Endothelial cell of umbilical vein (primary cell): ENCODE data around the gene CAPG. TPM values are rescaled to one million over a fixed set of nuclear protein-coding genes. Genes with fewer than 3 reads are reported as not detected.

Experiments used
- BruUV-seq: library from RNA; stranded (reverse); fragments of 400-500 nt; replicated peaks from 2 replicates; lab custom pipeline; 2021; lab: Mats Ljungman, UMichigan
- CTCF ChIA-PET: fragments of 300-600, 350-600 bp; sonication (Branson Sonifier 250); formaldehyde crosslinking; loops from one replicate; lab custom pipeline; 2021; ENCODE audit warnings: antibody characterized with exemption, inconsistent platforms; lab: Charles Lee
- POLR2A ChIA-PET: fragments of 300-600, 350-600 bp; sonication (Branson Sonifier 250); formaldehyde crosslinking; loops from one replicate; lab custom pipeline; 2021; ENCODE audit warnings: antibody characterized with exemption, inconsistent platforms; lab: Charles Lee
- DNase-seq: peaks from one replicate; pipeline ENCODE4 v3.0.0-alpha.2; 2011; ENCODE audit warnings: low read depth, low spot score
- FAIRE-seq: peaks from 2 replicates; lab custom pipeline; 2011; peaks lifted over from hg19 to GRCh38; lab: Jason Lieb, UNC
- H2AFZ ChIP-seq: 2 replicates; pipeline ENCODE4 v1.6.0; 2012; ENCODE audit warnings: low read depth, low read length, control low read depth, inconsistent platforms
- H3K27ac ChIP-seq: 2 replicates; pipeline ENCODE4 v1.5.1; 2011; ENCODE audit warnings: low read depth, mild to moderate bottlenecking, control low read depth, low read length, moderate library complexity; ENCODE audit not compliant: insufficient read depth
- H3K27me3 ChIP-seq, 2 experiments: 2 replicates each; pipeline versions ENCODE4 v1.6.0 to v1.6.1; 2011; ENCODE audit warnings: low read length in 2 of 2, mixed read lengths in 1 of 2; ENCODE audit not compliant: control insufficient read depth in 2 of 2, insufficient read depth in 2 of 2
- H3K36me3 ChIP-seq, 2 experiments: 2 replicates in 1 of 2; 3 replicates in 1 of 2; pipeline ENCODE4 v1.5.1; 2011; ENCODE audit warnings: low read length in 2 of 2, mild to moderate bottlenecking in 1 of 2, moderate library complexity in 1 of 2; ENCODE audit not compliant: control insufficient read depth in 2 of 2, insufficient read depth in 2 of 2; ENCODE audit errors: extremely low read depth in 1 of 2
- H3K4me1 ChIP-seq: 3 replicates; pipeline ENCODE4 v1.5.1; 2011; ENCODE audit warnings: mild to moderate bottlenecking, low read length; ENCODE audit not compliant: control insufficient read depth, insufficient read depth; ENCODE audit errors: extremely low read depth
- H3K4me2 ChIP-seq: 2 replicates; pipeline ENCODE4 v1.6.1; 2011; ENCODE audit warnings: low read length, control low read depth, mixed read lengths; ENCODE audit not compliant: insufficient read depth
- H3K4me3 ChIP-seq, 3 experiments: fragments of 200-600 bp in 1 of 3; sonication (generic), shearing (Covaris generic) in 1 of 3; replicated peaks in 1 of 3; 2 replicates each; pipeline ENCODE4 v1.5.1; 2011 to 2016; ENCODE audit warnings: control low read depth in 3 of 3, low read length in 3 of 3, mild to moderate bottlenecking in 2 of 3, inconsistent platforms in 1 of 3, low read depth in 1 of 3, moderate library complexity in 1 of 3; ENCODE audit not compliant: insufficient read depth in 1 of 3
- H3K79me2 ChIP-seq: 2 replicates; pipeline ENCODE4 v1.6.0; 2012; ENCODE audit warnings: low read length, inconsistent platforms; ENCODE audit not compliant: control insufficient read depth, insufficient read depth
- H3K9ac ChIP-seq: replicated peaks from 2 replicates; pipeline ENCODE3; 2011; ENCODE audit warnings: low read length, control low read depth; ENCODE audit not compliant: insufficient read depth; ENCODE audit errors: extremely low read depth
- H3K9me1 ChIP-seq: replicated peaks from 3 replicates; pipeline ENCODE4 v1.6.0; 2011; ENCODE audit warnings: mild to moderate bottlenecking, low read length; ENCODE audit not compliant: control insufficient read depth, insufficient read depth; ENCODE audit errors: extremely low read depth
- H3K9me3 ChIP-seq: replicated peaks from 2 replicates; pipeline ENCODE4 v1.5.1; 2012; ENCODE audit warnings: low read length, inconsistent platforms; ENCODE audit not compliant: control insufficient read depth, insufficient read depth
- H4K20me1 ChIP-seq: replicated peaks from 2 replicates; pipeline ENCODE3; 2011; ENCODE audit warnings: mild to moderate bottlenecking, low read length; ENCODE audit not compliant: control insufficient read depth, insufficient read depth; ENCODE audit errors: extremely low read depth
- EZH2 ChIP-seq: IDR thresholded peaks from 2 replicates; pipeline ENCODE4 v1.6.1; 2012; ENCODE audit warnings: borderline replicate concordance, low read depth, mild to moderate bottlenecking, moderate library complexity, low read length, inconsistent platforms; ENCODE audit not compliant: severe bottlenecking
- FOS ChIP-seq: IDR thresholded peaks from 2 replicates; pipeline ENCODE4 v1.6.1; 2011; ENCODE audit warnings: mild to moderate bottlenecking, low read length, moderate library complexity, borderline replicate concordance; ENCODE audit not compliant: insufficient read depth
- GATA2 ChIP-seq: IDR thresholded peaks from 2 replicates; pipeline ENCODE4 v1.7.0; 2011; ENCODE audit warnings: low read depth, mild to moderate bottlenecking, moderate library complexity, mixed read lengths, low read length; ENCODE audit not compliant: insufficient read length, insufficient read depth
- JUN ChIP-seq: IDR thresholded peaks from 2 replicates; pipeline ENCODE4 v1.6.1; 2011; ENCODE audit warnings: borderline replicate concordance, low read depth; ENCODE audit not compliant: insufficient read length, insufficient read depth
- MYC ChIP-seq: IDR thresholded peaks from one replicate; pipeline ENCODE4 v1.6.1; 2011; ENCODE audit warnings: mild to moderate bottlenecking, low read depth, low read length
- POLR2A ChIP-seq: IDR thresholded peaks from 2 replicates; pipeline ENCODE4 v1.6.1; 2012; ENCODE audit warnings: low read depth, mild to moderate bottlenecking, control low read depth, low read length
- POLR2AphosphoS5 ChIP-seq: IDR thresholded peaks from 2 replicates; pipeline ENCODE4 v1.6.1; 2012; ENCODE audit warnings: low read depth, mild to moderate bottlenecking, control low read depth, low read length, moderate library complexity; ENCODE audit not compliant: insufficient read depth
- dilution Hi-C: fragments of 300-500 bp; cut with MboI; formaldehyde crosslinking; loops from one replicate; pipeline ENCODE4 v1.15.0; 2019; ENCODE audit warnings: low sequenced_read_pairs; ENCODE audit not compliant: extremely low pct_ligation_motif_present
- intact Hi-C: fragments of 100-400 bp; cut with micrococcal nuclease; formaldehyde crosslinking; loops from one replicate; pipeline ENCODE4 v1.10.0; 2022
- polyA plus RNA-seq, 4 experiments: library from polyadenylated mRNA; depleted of rRNA in 3 of 4; stranded (reverse) in 3 of 4; unstranded in 1 of 4; fragments of >200 nt; gene quantifications; 2 replicates each; pipeline versions ENCODE4 v1.2.1 to v1.2.3, GENCODE V29; 2011 to 2012; ENCODE audit warnings: missing spikeins in 1 of 4
- total RNA-seq: library from RNA; stranded (reverse); gene quantifications from 2 replicates; pipeline ENCODE4 v1.2.3, GENCODE V29; 2021
- TF ChIP-seq, protein P1 (sequence below), 2 donors: IDR thresholded peaks; 1 replicate in 1 of 2; 2 replicates in 1 of 2; pipeline ENCODE4 v1.5.1; 2011; ENCODE audit warnings: low read length in 2 of 2, mild to moderate bottlenecking in 2 of 2, moderate library complexity in 2 of 2, control low read depth in 1 of 2, inconsistent platforms in 1 of 2, low read depth in 1 of 2; ENCODE audit not compliant: insufficient read depth in 1 of 2; ENCODE audit errors: extremely low read depth in 1 of 2
- TF ChIP-seq, protein P2 (sequence below): IDR thresholded peaks from 2 replicates; pipeline ENCODE4 v1.6.1; 2011; ENCODE audit not compliant: insufficient read depth, insufficient read length

The CAPG gene
- total and polyA plus RNA-seq, 2 donors (not counting 3 experiments of a cell fraction or from before 2014, with no cell fraction given), result 107 to 115 TPM

DNA sequence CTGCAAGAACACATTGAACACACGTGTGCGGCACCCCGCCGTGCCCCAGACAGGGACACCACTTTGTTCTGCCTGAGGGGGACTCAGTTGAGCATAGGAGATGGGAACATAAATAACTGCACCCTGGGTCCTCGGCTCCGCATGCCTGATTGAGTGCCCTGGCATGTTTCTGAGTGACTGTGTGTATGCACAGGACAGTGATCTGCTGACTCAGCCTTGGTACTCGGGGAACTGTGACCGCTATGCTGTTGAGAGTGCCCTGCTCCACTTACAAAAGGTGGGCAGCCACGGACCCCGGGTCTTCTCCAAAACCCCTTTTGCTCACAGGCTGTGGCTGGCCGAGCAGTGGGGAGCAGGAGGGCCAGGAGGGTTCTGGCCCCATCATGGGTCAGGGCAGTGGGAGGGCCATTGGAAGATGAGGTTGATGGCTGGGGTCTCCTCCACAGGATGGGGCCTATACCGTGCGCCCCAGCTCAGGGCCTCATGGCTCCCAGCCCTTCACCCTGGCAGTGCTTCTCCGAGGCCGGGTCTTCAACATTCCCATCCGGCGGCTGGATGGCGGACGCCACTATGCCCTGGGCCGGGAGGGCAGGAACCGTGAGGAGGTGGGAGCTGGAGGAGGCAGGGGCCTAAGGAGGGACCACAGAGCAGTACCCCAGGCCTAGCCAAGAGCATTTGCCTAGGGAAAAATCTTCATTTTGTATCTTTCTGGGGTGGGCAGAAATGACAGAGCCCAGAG, 25.2 kb upstream of the CAPG start:
- no TSS peak for BruUV-seq
- intact Hi-C loops, result no loop called here
- dilution Hi-C loops, result no loop called here

More for the DNA sequence above, 25.2 kb upstream of the CAPG start:
- Histone ChIP-seq H4K20me1 (no peaks in the 10 kb centered on the region), H2AFZ (no peak overlapping the region), H3K4me1 (peaks cover 17% of the 10 kb centered on the region), H3K9ac (no peak overlapping the region), H3K9me3 (no peaks in the 10 kb centered on the region), H3K9me1 (no peaks in the 10 kb centered on the region), H3K27ac (no peak overlapping the region), H3K27me3 (no peaks in the 10 kb centered on the region), H3K4me2 (no peak overlapping the region), H3K4me3 (no peak overlapping the region), H3K36me3 (no peaks in the 10 kb centered on the region), H3K79me2 (no peaks in the 10 kb centered on the region)
- TF ChIP-seq FOS, result no peak
- TF ChIP-seq, protein P1, sequence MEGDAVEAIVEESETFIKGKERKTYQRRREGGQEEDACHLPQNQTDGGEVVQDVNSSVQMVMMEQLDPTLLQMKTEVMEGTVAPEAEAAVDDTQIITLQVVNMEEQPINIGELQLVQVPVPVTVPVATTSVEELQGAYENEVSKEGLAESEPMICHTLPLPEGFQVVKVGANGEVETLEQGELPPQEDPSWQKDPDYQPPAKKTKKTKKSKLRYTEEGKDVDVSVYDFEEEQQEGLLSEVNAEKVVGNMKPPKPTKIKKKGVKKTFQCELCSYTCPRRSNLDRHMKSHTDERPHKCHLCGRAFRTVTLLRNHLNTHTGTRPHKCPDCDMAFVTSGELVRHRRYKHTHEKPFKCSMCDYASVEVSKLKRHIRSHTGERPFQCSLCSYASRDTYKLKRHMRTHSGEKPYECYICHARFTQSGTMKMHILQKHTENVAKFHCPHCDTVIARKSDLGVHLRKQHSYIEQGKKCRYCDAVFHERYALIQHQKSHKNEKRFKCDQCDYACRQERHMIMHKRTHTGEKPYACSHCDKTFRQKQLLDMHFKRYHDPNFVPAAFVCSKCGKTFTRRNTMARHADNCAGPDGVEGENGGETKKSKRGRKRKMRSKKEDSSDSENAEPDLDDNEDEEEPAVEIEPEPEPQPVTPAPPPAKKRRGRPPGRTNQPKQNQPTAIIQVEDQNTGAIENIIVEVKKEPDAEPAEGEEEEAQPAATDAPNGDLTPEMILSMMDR (IDR thresholded peaks at IDR 0.05; ENCODE audit: extremely low read depth in 1 of 2, insufficient read depth in 1 of 2, low read depth in 1 of 2, low read length in 2 of 2), result no peak
- TF ChIP-seq POLR2A, result no peak
- no peak for TF ChIP-seq MYC
- TF ChIP-seq GATA2, result no peak
- TF ChIP-seq JUN, result no peak
- no peak for TF ChIP-seq EZH2
- no peak for TF ChIP-seq POLR2AphosphoS5
- TF ChIP-seq, protein P2, sequence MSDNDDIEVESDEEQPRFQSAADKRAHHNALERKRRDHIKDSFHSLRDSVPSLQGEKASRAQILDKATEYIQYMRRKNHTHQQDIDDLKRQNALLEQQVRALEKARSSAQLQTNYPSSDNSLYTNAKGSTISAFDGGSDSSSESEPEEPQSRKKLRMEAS, result no peak
- ChIA-PET CTCF (interaction anchor here (0.9 to 1.5 kb wide), 3 partner anchors 14 to 117 kb away, joined by 3 to 4 read pairs (median 3); no protein-coding TSS in a partner anchor), POLR2A (no interaction called here)
- no peak for FAIRE-seq
- no peak for DNase-seq
